ENCODE measurements around the gene GREB1. TPM values are rescaled to one million over a fixed set of nuclear protein-coding genes. Genes with fewer than 3 reads are reported as not detected.

GREB1 gene
- total RNA-seq, 4 donors from 2014 or later: 0.20 to 2.6 (median 1.5) TPM

GRCh38 chr2:11656671-11657101 is 122.8 kb downstream of the GREB1 start:
- H3K4me1 ChIP-seq: no peaks in the 10 kb centered on the region
- intact Hi-C loops (cut with DNase I; ENCODE audit: low total_unique reads) (no loop called here), in situ Hi-C loops (cut with MboI; ENCODE audit: low pct_ligation_motif_present in 1 of 4, low pct_unique_long_range_greater_than_20kb in 1 of 4, low sequenced_read_pairs in 3 of 4) (no loop called here)

GRCh38 chr2:11657195-11657594 is 123.3 kb downstream of the GREB1 start:
- DNase-seq: no peak
- H3K36me3 ChIP-seq: no peaks in the 10 kb centered on the region
- H3K27ac ChIP-seq: no peak overlapping the region
- TF ChIP-seq CTCF (IDR thresholded peaks at IDR 0.05) (no peak), POLR2AphosphoS5 (IDR thresholded peaks at IDR 0.05) (no peak), POLR2A (IDR thresholded peaks at IDR 0.05) (no peak), EP300 (IDR thresholded peaks at IDR 0.05; ENCODE audit: low read depth) (no peak)
- no peaks in the 10 kb centered on the region for H3K27me3 ChIP-seq
- H3K4me1 ChIP-seq: no peaks in the 10 kb centered on the region
- intact Hi-C loops (cut with DNase I; ENCODE audit: low total_unique reads): no loop called here
- H3K9me3 ChIP-seq: no peaks in the 10 kb centered on the region
- in situ Hi-C loops (cut with MboI; ENCODE audit: low pct_ligation_motif_present in 1 of 4, low pct_unique_long_range_greater_than_20kb in 1 of 4, low sequenced_read_pairs in 3 of 4): no loop called here
- 80 to 90% methylated on average over 2 to 11 of the region's 11 CpGs for WGBS, 2 donors (ENCODE audit: low coverage in 1 of 2)
- H3K4me3 ChIP-seq: no peak overlapping the region

More at GRCh38 chr2:11656671-11657101, 122.8 kb downstream of the GREB1 start:
- no peaks in the 10 kb centered on the region for H3K27me3 ChIP-seq
- DNase-seq: peak; percentile 51
- H3K4me3 ChIP-seq: no peak overlapping the region
- H3K9me3 ChIP-seq: no peaks in the 10 kb centered on the region
- TF ChIP-seq CTCF (IDR thresholded peaks at IDR 0.05) (no peak), POLR2AphosphoS5 (IDR thresholded peaks at IDR 0.05) (no peak), POLR2A (IDR thresholded peaks at IDR 0.05) (no peak), EP300 (IDR thresholded peaks at IDR 0.05; ENCODE audit: low read depth) (no peak)
- 42 to 66% methylated on average over 4 to 31 of the region's 31 CpGs for WGBS, 2 donors (ENCODE audit: low coverage in 1 of 2)
- no peaks in the 10 kb centered on the region for H3K36me3 ChIP-seq
- H3K27ac ChIP-seq: no peak overlapping the region

GRCh38 chr2:11657646-11658045 is 123.8 kb downstream of the GREB1 start:
- DNase-seq: no peak
- in situ Hi-C loops (cut with MboI; ENCODE audit: low pct_ligation_motif_present in 1 of 4, low pct_unique_long_range_greater_than_20kb in 1 of 4, low sequenced_read_pairs in 3 of 4) (no loop called here), intact Hi-C loops (cut with DNase I; ENCODE audit: low total_unique reads) (no loop called here)
- Histone ChIP-seq H3K9me3 (no peaks in the 10 kb centered on the region), H3K4me3 (no peak overlapping the region), H3K27ac (no peak overlapping the region), H3K36me3 (no peaks in the 10 kb centered on the region), H3K4me1 (no peaks in the 10 kb centered on the region), H3K27me3 (no peaks in the 10 kb centered on the region)
- TF ChIP-seq EP300 (IDR thresholded peaks at IDR 0.05; ENCODE audit: low read depth): no peak
- TF ChIP-seq CTCF (IDR thresholded peaks at IDR 0.05): no peak
- TF ChIP-seq POLR2AphosphoS5 (IDR thresholded peaks at IDR 0.05): no peak
- no peak for TF ChIP-seq POLR2A (IDR thresholded peaks at IDR 0.05)
- 42 to 82% methylated on average over 2 to 11 of the region's 11 CpGs for WGBS, 2 donors (ENCODE audit: low coverage in 1 of 2)

- 60 to 85% methylated on average over 4 to 19 of the region's 19 CpGs for WGBS, 2 donors (ENCODE audit: low coverage in 1 of 2)
Observed at GRCh38 chr2:11658208-11659114, 124.6 kb downstream of the GREB1 start.

More at GRCh38 chr2:11658208-11659114, 124.6 kb downstream of the GREB1 start:
- H3K27ac ChIP-seq: no peak overlapping the region
- TF ChIP-seq CTCF (IDR thresholded peaks at IDR 0.05): no peak
- TF ChIP-seq POLR2A (IDR thresholded peaks at IDR 0.05): no peak
- no peak for TF ChIP-seq EP300 (IDR thresholded peaks at IDR 0.05; ENCODE audit: low read depth)
- TF ChIP-seq POLR2AphosphoS5 (IDR thresholded peaks at IDR 0.05): no peak
- in situ Hi-C loops (cut with MboI; ENCODE audit: low pct_ligation_motif_present in 1 of 4, low pct_unique_long_range_greater_than_20kb in 1 of 4, low sequenced_read_pairs in 3 of 4) (no loop called here), intact Hi-C loops (cut with DNase I; ENCODE audit: low total_unique reads) (no loop called here)
- DNase-seq: no peak
- no peak overlapping the region for H3K4me3 ChIP-seq
- H3K27me3 ChIP-seq: no peaks in the 10 kb centered on the region
- H3K36me3 ChIP-seq: no peaks in the 10 kb centered on the region
- H3K4me1 ChIP-seq: no peaks in the 10 kb centered on the region
- no peaks in the 10 kb centered on the region for H3K9me3 ChIP-seq
